Thymus (tissue), 11 donors: Measurements from ENCODE around the gene GBP2. TPM values are rescaled to one million over a fixed set of nuclear protein-coding genes. Genes with fewer than 3 reads are reported as not detected.
A peak's percentile ranks its signal among the peaks of the same experiment; 100 is the strongest.
"Not testable (repeated sequence)": the region's sequence is repeated elsewhere in the genome, so short reads cannot be mapped to it uniquely, and the experiment has no call there.

Experiments
- DNase-seq, 9 donors: peaks; one replicate each; pipeline ENCODE4 v3.0.0-alpha.2; 2013; ENCODE audit warnings: low spot score in 9 of 9, low read depth in 6 of 9, missing footprints in 1 of 9
- H3K27ac ChIP-seq, 2 donors: one replicate each; pipeline ENCODE4 v1.5.1; 2013; ENCODE audit warnings: control low read depth in 1 of 2, low read depth in 1 of 2, low read length in 1 of 2, mild to moderate bottlenecking in 1 of 2, moderate library complexity in 1 of 2
- H3K27me3 ChIP-seq, 2 donors: one replicate each; pipeline ENCODE4 v1.5.1; 2013; ENCODE audit warnings: low read length in 1 of 2; ENCODE audit not compliant: control insufficient read depth in 2 of 2, insufficient read depth in 1 of 2
- H3K36me3 ChIP-seq, 2 donors: one replicate each; pipeline ENCODE4 v1.5.1; 2013; ENCODE audit warnings: low read length in 1 of 2, mild to moderate bottlenecking in 1 of 2, moderate library complexity in 1 of 2; ENCODE audit not compliant: control insufficient read depth in 2 of 2, insufficient read depth in 2 of 2
- H3K4me1 ChIP-seq, 2 donors: one replicate each; pipeline ENCODE4 v1.5.1; 2013; ENCODE audit warnings: low read length in 2 of 2; ENCODE audit not compliant: control insufficient read depth in 2 of 2, insufficient read depth in 2 of 2
- H3K4me3 ChIP-seq, 2 donors: one replicate each; pipeline ENCODE4 v1.5.1; 2013; ENCODE audit warnings: low read length in 2 of 2, control low read depth in 1 of 2, mild to moderate bottlenecking in 1 of 2
- H3K9me3 ChIP-seq, 2 donors: one replicate each; pipeline ENCODE4 v1.5.1; 2013; ENCODE audit warnings: low read length in 1 of 2, mild to moderate bottlenecking in 1 of 2; ENCODE audit not compliant: control insufficient read depth in 2 of 2, insufficient read depth in 1 of 2
- WGBS: extraction: QIAGEN DNeasy Blood & Tissue Kit; methylation state at CpG from one replicate; pipeline ENCODE4 v1.1.7; 2013; 5-methylcytosine and 5-hydroxymethylcytosine counted together
- polyA plus RNA-seq: library from polyadenylated mRNA; stranded (reverse); fragments of 200-250 nt; gene quantifications from one replicate; pipeline ENCODE4 v1.2.3, GENCODE V29; 2013
- total RNA-seq: library from RNA; stranded (reverse); fragments of 120-200 nt; gene quantifications from one replicate; pipeline ENCODE4 v1.2.4, GENCODE V29; 2013
- donor health status: healthy.

Gene GBP2
- total and polyA plus RNA-seq, 2 donors, result 60.5 to 88.7 TPM

DNA sequence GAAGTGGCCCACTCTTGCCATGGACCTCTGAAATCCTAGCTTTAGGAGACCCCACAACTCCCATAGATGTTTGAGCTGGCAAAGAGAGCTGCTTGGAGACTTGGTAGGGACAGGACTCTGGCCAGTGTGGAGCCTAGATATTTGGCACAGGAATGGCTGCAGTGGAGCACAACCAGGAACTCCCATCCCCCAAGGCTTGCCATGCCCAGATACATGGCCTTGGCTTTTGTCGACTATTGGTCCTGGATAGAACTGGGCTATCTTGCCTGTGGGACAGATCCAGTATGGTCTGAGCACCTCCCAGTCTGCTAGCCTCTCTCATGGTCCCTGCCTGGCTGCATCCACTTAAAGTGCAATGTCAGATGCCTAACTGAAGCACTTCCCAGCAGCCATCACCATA is 7.8 kb upstream of the GBP2 start:
- Histone ChIP-seq H3K9me3 (no peaks in the 10 kb centered on the region), H3K36me3 (no peaks in the 10 kb centered on the region), H3K4me3 (no peak overlapping the region), H3K27ac (no peak overlapping the region), H3K27me3 (no peaks in the 10 kb centered on the region), H3K4me1 (peaks cover 6% of the 10 kb centered on the region in 2 donors)
- DNase-seq, result no peak
- 100% methylated on average over 1 of the region's 1 CpG for WGBS

DNA sequence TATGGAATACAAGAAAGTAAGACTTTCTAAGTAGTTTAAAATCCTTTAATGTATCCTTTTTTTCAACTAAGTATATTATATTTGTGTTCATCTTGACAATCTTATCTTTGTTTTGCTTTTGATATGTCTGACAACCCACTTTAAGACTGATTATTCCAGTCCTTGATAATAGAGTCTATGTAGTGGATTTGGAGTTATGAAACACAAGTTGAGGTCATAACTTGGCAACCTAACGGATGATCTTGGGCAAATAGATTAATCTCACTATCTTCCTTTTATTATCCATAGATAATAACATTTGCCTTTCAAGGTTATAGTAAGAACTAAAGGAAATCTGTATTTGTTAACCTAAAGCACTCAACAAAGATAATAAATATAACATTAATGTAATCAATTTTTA is 4.8 kb upstream of the GBP2 start:
- Histone ChIP-seq H3K36me3 (no peaks in the 10 kb centered on the region), H3K27me3 (no peaks in the 10 kb centered on the region), H3K4me3 (no peak overlapping the region), H3K4me1 (peaks cover 6 to 8% of the 10 kb centered on the region in 2 donors), H3K9me3 (no peaks in the 10 kb centered on the region), H3K27ac (no peak overlapping the region)
- DNase-seq, result no peak
- 96% methylated on average over 1 of the region's 1 CpG for WGBS

DNA sequence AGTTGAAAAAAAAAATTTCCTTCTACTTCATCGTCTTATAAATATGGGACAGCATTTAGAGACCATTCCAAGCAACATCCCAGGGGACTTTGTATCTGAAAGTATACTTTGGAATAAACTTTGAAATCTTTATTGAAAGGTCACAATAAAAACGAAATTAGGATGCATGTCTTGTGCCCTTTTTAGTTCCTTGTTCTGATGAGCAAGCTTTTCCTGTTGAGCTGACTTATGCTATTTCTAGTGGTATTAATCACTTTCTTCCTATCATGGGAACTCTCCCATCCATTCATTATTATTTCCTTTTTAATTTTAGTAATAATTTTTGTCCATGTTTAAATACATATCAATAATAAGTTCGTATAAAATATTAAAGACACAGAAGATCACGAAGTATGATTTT is 4.0 kb upstream of the GBP2 start:
- Histone ChIP-seq H3K4me3 (no peak overlapping the region), H3K9me3 (no peaks in the 10 kb centered on the region), H3K36me3 (no peaks in the 10 kb centered on the region), H3K4me1 (peaks cover 6 to 10% of the 10 kb centered on the region in 2 donors), H3K27ac (no peak overlapping the region), H3K27me3 (no peaks in the 10 kb centered on the region)
- no peak for DNase-seq
- WGBS, result 74% methylated on average over 4 of the region's 4 CpGs

DNA sequence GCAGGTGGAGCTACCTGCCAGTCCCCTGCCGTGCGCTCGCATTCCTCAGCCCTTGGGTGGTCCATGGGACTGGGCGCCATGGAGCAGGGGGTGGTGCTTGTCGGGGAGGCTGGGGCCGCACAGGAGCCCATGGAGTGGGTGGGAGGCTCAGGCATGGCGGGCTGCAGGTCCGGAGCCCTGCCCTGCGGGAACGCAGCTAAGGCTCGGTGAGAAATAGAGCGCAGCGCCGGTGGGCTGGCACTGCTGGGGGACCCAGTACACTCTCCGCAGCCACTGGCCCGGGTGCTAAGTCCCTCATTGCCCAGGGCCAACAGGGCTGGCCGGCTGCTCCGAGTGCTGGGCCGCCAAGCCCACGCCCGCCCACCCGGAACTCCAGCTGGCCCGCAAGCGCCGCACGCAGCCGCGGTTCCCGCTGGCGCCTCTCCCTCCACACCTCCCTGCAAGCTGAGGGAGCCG is 2.1 kb upstream of the GBP2 start:
- H3K27ac ChIP-seq, DNase-seq, H3K9me3 ChIP-seq, H3K36me3 ChIP-seq, H3K4me3 ChIP-seq, H3K27me3 ChIP-seq, H3K4me1 ChIP-seq: not testable (repeated sequence)
- WGBS, result 98% methylated on average over 31 of the region's 31 CpGs

DNA sequence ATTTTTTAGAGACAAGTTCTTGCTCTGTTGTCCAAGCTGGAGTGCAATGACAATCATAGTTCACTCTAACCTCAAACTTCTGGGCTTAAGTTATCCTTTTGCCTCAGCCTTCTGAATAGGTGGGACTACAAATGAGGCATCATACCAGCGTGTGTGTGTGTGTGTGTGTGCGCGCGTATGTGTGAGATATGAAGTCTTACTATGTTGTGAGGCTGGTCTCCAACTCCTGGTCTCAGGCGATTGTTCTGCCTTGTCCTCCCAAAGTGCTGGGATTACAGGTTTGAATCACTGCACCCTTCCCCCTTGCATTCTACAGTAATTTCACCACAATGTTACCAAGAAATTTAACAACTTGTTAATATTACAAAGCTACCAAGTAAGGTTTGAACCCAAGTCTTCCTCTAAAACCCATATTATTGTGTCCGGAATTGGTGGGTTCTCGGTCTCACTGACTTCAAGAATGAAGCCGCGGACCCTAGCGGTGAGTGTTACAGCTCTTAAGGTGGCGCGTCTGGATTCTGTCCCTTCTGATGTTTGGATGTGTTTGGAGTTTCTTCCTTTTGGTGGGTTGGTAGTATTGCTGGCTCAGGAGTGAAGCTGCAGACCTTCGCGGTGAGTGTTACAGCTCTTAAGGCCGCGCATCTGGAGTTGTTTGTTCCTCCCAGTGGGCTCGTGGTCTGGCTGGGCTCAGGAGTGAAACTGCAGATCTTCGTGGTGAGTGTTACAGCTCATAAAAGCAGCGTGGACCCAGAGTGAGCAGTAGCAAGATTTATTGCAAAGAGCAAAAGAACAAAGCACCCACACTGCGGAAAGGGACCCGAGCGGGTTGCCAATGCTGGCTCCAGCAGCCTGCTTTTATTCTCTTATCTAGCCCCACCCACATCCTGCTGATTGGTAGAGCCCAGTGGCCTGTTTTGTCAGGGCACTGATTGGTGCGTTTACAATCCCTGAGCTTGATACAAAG is 970 bp upstream of the GBP2 start:
- not testable (repeated sequence) for H3K4me1 ChIP-seq, H3K36me3 ChIP-seq, DNase-seq, H3K9me3 ChIP-seq, H3K27me3 ChIP-seq
- Histone ChIP-seq H3K27ac (peak overlapping the region; percentile 46 to 70), H3K4me3 (peak overlapping the region in 1 of 2 donors; percentile 2)
- 44% methylated on average over 23 of the region's 23 CpGs for WGBS

DNA sequence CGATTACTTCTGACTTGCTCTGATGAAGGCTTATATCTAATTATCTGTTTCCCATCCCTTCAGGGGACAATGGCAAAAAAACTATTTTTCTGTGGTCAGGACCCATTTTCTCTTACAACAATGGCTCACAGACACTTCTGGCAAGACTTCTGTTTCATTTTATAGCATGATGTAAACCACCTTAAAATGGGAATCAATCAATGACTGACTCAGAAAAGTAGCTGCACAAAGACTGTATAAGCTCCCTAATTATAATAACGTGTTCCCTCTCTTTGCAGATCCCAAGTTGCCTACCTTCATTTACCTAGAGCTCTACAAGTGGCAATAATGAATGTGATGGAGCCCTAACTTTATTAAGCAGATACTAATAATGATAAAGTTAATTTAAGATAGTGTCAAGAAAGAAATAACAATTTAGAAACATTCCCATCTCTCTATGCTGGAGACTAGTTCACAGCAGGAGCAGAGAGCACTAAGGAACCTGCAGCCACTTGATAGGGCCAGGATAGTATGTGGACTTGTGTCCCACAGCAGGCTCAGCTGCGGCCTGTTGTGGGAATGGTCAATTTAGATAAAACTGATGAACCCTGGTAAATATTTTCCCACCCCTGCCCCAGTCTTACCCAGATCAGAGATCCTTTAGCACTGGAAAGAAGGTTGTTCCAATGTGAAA is 538 bp downstream of the GBP2 start:
- Histone ChIP-seq H3K27ac (peak overlapping the region; percentile 67 to 71), H3K27me3 (no peaks in the 10 kb centered on the region), H3K36me3 (peaks cover 0 to 2% of the 10 kb centered on the region in 2 donors), H3K9me3 (no peaks in the 10 kb centered on the region), H3K4me3 (peak overlapping the region; percentile 35 to 37), H3K4me1 (peaks cover 6 to 10% of the 10 kb centered on the region in 2 donors)
- no peak for DNase-seq
- WGBS, result 47% methylated on average over 3 of the region's 3 CpGs

DNA sequence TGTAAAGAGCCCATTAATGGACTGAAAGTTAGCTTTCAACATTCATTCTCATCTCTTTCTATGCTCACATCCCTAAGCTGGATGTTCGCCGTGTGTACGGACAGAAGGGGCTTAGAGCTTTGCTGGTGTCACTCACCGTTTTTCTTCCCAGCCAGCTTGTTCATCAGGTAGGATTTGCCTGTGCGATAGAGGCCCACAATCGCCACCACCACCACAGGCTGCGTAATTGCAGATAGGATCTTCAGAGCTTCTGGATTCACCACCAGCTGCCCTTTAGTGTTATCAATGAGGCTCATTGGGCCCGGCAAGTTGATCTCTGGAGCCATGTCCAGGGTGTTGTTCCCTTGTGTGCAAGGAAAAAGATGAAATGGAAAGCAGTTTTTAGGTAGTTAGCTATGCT is 4.3 kb downstream of the GBP2 start:
- WGBS, result 98% methylated on average over 8 of the region's 8 CpGs
- no peak overlapping the region for H3K4me3 ChIP-seq
- no peaks in the 10 kb centered on the region for H3K27me3 ChIP-seq
- H3K4me1 ChIP-seq, result peaks cover 0 to 4% of the 10 kb centered on the region in 2 donors
- H3K36me3 ChIP-seq, result peaks cover 0 to 6% of the 10 kb centered on the region in 2 donors
- DNase-seq, result no peak
- no peak overlapping the region for H3K27ac ChIP-seq
- H3K9me3 ChIP-seq, result no peaks in the 10 kb centered on the region

DNA sequence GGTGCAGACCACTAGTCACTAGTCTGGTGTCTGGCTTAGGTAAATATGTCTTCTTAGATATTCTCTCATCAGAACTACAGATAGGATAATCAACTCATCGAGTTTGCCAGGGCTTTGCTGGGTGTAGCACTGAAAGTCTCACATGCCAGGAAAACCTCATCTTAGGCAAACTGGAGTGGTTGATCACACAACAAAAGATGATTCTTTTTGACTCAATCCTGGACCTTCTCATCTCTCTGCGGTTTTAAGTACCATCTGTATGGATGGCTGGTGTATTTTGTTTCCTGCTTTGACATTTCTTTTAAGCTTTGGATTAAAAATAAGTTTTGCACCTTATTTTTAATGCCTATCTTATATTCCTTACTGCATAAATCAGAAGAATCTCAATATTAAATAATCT is 11.3 kb downstream of the GBP2 start:
- WGBS, result 92% methylated on average over 2 of the region's 2 CpGs
- no peak overlapping the region for H3K27ac ChIP-seq

More for the DNA sequence above, 11.3 kb downstream of the GBP2 start:
- DNase-seq, result no peak
- Histone ChIP-seq H3K36me3 (peaks cover 0 to 3% of the 10 kb centered on the region in 2 donors), H3K4me3 (no peak overlapping the region), H3K9me3 (no peaks in the 10 kb centered on the region), H3K4me1 (no peaks in the 10 kb centered on the region), H3K27me3 (no peaks in the 10 kb centered on the region)
